Measurements from ENCODE around the gene PODN.

The PODN gene

DNA sequence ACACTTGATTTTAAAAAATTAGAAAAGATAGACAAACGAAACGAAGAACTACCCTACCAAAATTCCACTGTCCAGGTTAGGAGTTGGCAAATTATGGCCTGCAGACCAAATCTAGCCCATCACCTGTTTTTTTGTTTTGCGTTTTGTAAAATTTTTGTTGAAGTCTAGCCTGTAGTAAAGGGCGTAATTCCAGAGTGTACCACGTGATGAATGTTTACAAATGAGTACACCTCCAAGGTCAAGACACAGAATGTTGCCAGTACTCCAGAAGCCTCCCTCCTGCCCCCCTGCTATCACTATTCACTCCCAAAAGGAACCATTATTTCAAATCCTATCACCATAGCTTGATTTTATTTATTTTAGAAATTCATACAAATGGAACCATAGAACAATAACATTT, 17.1 kb upstream of the PODN start:
- peaks cover 0 to 24% (median 10%) of the 10 kb centered on the region in 4 donors for H3K4me1 ChIP-seq
- H3K36me3 ChIP-seq = peaks cover 5 to 54% (median 22%) of the 10 kb centered on the region in 3 donors
- H3K9me3 ChIP-seq = no peaks in the 10 kb centered on the region
- no peaks in the 10 kb centered on the region for H3K27me3 ChIP-seq
- H3K4me3 ChIP-seq = no peak overlapping the region
- no peak for DNase-seq
- no peak overlapping the region for H3K27ac ChIP-seq
- intact Hi-C loops (cut with DNase I; ENCODE audit: low total_unique reads) = no loop called here
- TF ChIP-seq, protein P1, sequence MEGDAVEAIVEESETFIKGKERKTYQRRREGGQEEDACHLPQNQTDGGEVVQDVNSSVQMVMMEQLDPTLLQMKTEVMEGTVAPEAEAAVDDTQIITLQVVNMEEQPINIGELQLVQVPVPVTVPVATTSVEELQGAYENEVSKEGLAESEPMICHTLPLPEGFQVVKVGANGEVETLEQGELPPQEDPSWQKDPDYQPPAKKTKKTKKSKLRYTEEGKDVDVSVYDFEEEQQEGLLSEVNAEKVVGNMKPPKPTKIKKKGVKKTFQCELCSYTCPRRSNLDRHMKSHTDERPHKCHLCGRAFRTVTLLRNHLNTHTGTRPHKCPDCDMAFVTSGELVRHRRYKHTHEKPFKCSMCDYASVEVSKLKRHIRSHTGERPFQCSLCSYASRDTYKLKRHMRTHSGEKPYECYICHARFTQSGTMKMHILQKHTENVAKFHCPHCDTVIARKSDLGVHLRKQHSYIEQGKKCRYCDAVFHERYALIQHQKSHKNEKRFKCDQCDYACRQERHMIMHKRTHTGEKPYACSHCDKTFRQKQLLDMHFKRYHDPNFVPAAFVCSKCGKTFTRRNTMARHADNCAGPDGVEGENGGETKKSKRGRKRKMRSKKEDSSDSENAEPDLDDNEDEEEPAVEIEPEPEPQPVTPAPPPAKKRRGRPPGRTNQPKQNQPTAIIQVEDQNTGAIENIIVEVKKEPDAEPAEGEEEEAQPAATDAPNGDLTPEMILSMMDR (IDR thresholded peaks at IDR 0.05) = no peak

DNA sequence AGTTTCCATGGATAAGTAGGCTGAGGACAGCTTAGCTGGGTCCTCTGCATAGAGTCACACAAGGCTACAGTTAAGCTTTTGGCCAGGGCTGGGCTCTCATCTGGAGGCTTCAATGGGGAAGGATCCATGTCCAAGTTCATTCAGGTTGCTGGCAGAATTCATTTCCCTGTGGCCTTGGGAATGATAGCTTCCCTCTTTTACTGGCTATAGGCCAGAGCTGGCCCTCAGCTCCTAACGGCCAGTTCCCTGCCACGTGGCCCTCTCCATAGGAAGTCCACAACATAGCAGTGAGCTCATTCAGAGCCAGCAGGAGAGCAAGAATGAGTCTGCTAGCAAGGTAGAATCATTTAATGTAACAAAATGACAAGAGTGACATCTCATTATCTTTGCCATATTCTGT, 15.1 kb upstream of the PODN start:
- Histone ChIP-seq H3K4me1 (peaks cover 0 to 35% (median 14%) of the 10 kb centered on the region in 4 donors), H3K4me3 (no peak overlapping the region), H3K36me3 (peaks cover under 1 to 39% (median 10%) of the 10 kb centered on the region in 3 donors), H3K9me3 (no peaks in the 10 kb centered on the region), H3K27ac (no peak overlapping the region), H3K27me3 (no peaks in the 10 kb centered on the region)
- intact Hi-C loops (cut with DNase I; ENCODE audit: low total_unique reads) = no loop called here
- TF ChIP-seq, protein P1 (IDR thresholded peaks at IDR 0.05) = no peak
- no peak for DNase-seq

DNA sequence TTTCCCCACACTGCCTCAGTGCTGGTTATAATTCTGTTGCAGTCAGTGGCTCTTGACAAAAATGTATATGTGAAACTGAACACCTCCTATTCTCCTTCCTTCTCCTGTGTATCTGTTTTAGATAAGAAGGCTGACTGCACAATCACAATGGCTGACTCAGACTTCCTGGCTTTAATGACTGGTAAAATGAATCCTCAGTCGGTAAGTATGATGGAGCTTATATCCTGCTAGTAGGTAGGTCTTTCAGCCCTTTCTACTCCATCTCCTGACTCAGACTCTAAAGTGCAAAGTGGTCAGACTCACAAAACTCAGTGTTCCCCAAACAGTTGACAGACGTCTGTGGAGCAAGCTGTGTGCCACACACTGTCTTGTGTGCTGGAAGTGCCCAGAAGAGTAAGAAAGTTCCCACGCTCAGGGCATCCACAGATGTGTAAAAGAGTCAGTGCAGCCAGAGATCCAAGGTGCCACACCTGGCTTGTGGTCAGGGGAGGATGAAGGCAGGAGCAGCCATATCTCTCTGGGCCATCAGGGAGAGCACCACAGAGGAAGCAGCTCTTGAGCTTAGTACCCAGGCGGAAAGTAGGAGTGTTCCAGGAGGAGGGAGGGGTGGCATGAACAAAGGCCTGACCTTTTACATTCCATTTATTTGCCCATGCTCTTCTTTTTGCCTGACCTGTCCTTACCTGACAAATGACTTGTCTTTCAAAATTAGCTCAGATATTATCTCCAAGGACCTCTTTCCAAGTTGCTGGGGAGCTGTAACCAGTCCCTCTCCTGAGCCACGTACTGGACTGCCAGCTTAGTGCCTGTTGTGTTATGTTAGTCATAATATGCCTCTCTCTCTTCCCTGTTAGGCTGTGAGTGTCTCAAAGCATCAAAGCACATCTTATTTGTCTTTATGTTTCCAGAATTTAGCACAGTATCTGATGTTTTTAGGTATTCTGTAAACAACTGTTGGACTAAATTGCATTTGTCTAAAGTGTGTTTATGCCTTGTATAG, 14.0 kb upstream of the PODN start:
- Histone ChIP-seq H3K27me3 (no peaks in the 10 kb centered on the region), H3K36me3 (peaks cover 3 to 34% (median 10%) of the 10 kb centered on the region in 3 donors), H3K9me3 (no peaks in the 10 kb centered on the region), H3K4me1 (peaks cover 0 to 35% (median 14%) of the 10 kb centered on the region in 4 donors), H3K4me3 (no peak overlapping the region), H3K27ac (peak overlapping the region; percentile 37 to 65)
- DNase-seq = no peak
- intact Hi-C loops (cut with DNase I; ENCODE audit: low total_unique reads) = no loop called here
- TF ChIP-seq, protein P1 (IDR thresholded peaks at IDR 0.05) = no peak

DNA sequence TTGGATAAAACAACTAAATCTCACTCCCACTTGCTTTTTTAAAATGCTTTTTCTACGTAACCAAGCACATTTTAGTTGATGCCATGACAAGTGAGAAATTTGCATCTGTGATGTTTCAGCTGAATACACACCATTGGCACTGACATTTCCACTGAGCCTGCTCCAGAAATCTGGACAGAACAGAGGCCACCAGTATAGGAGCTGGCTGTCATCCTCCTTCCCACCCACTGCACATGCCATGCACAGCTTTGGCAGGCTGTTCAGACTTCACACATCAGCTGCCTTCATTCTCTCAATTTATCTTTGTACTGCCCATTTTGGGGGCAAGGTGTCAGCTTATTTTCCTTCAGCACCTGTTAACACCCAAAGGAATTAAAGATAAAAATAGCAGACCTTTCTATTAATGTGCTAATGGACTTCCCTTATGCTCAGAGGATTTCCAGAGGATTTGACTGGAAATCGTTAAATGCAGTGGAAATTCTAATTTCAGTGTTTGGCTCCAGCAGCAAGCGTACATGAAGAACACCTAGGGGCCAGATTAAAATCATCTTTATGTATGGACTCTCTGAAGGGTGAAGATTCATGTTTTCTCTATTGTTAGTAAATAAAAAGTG, 12.9 kb upstream of the PODN start:
- Histone ChIP-seq H3K27me3 (no peaks in the 10 kb centered on the region), H3K4me3 (no peak overlapping the region), H3K9me3 (no peaks in the 10 kb centered on the region), H3K4me1 (peaks cover 0 to 35% (median 14%) of the 10 kb centered on the region in 4 donors), H3K36me3 (peaks cover 3 to 28% (median 16%) of the 10 kb centered on the region in 3 donors), H3K27ac (peak overlapping the region; percentile 26 to 65)
- TF ChIP-seq, protein P1 (IDR thresholded peaks at IDR 0.05) = no peak
- intact Hi-C loops (cut with DNase I; ENCODE audit: low total_unique reads) = no loop called here
- no peak for DNase-seq

DNA sequence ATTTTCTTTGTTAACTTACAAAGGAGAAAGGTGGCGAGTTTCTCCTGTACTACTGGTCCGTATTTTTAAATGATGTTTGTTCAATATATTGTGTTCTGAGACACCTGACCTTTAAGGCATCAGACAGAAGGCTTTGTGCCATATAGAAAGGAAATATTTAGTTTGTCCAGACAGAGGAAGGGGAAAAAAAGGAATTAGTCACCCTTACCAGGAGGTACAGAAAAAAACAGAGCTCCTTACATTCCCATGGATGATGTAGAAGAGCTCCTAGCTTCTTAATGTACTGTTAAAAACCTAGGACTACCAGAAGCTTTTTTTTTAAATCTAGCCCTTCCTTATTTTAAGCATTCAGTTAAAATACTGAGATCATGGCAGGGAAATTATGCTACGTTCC, 12.4 kb upstream of the PODN start:
- TF ChIP-seq, protein P1 (IDR thresholded peaks at IDR 0.05) = no peak
- Histone ChIP-seq H3K4me3 (no peak overlapping the region), H3K27ac (peak overlapping the region; percentile 26 to 65), H3K9me3 (no peaks in the 10 kb centered on the region), H3K4me1 (peaks cover 0 to 35% (median 14%) of the 10 kb centered on the region in 4 donors), H3K36me3 (peaks cover 3 to 25% (median 16%) of the 10 kb centered on the region in 3 donors), H3K27me3 (no peaks in the 10 kb centered on the region)
- DNase-seq = no peak
- intact Hi-C loops (cut with DNase I; ENCODE audit: low total_unique reads) = no loop called here
